H9 (cell line): ENCODE data around the gene LEFTY2. TPM values are rescaled to one million over a fixed set of nuclear protein-coding genes. Genes with fewer than 3 reads are reported as not detected.

Experiments used
- DNase-seq: peaks from one replicate; pipeline ENCODE4 v3.0.0-alpha.2; 2017
- H2AFZ ChIP-seq: one replicate; pipeline ENCODE4 v1.6.1; 2013; ENCODE audit warnings: mild to moderate bottlenecking, low read length, control low read depth, moderate library complexity
- H2AK5ac ChIP-seq: 2 replicates; pipeline ENCODE4 v1.6.1; 2013; ENCODE audit warnings: low read length, control low read depth, mixed read lengths; ENCODE audit not compliant: insufficient read length
- H2BK120ac ChIP-seq: one replicate; pipeline ENCODE4 v1.6.1; 2013; ENCODE audit warnings: low read depth, mild to moderate bottlenecking, low read length, control low read depth, inconsistent platforms; ENCODE audit not compliant: poor library complexity, severe bottlenecking
- H2BK12ac ChIP-seq: 2 replicates; pipeline ENCODE4 v1.6.1; 2013; ENCODE audit warnings: low read length, control low read depth, mixed read lengths, low read depth; ENCODE audit not compliant: insufficient read length
- H2BK15ac ChIP-seq: 2 replicates; pipeline ENCODE4 v1.6.1; 2013; ENCODE audit warnings: low read depth, low read length, control low read depth
- H2BK20ac ChIP-seq: one replicate; pipeline ENCODE4 v1.6.1; 2013; ENCODE audit warnings: low read depth, mild to moderate bottlenecking, low read length, control low read depth, inconsistent platforms; ENCODE audit not compliant: poor library complexity, severe bottlenecking
- H2BK5ac ChIP-seq: 2 replicates; pipeline ENCODE4 v1.6.1; 2013; ENCODE audit warnings: low read length, control low read depth, mixed read lengths; ENCODE audit not compliant: insufficient read length
- H3K14ac ChIP-seq: 2 replicates; pipeline ENCODE4 v1.6.1; 2013; ENCODE audit warnings: low read length, control low read depth; ENCODE audit not compliant: insufficient read depth
- H3K18ac ChIP-seq: 2 replicates; pipeline ENCODE4 v1.6.1; 2013; ENCODE audit warnings: low read depth, mild to moderate bottlenecking, mixed read lengths, low read length, control low read depth; ENCODE audit not compliant: insufficient read length
- H3K23ac ChIP-seq: 2 replicates; pipeline ENCODE4 v1.6.1; 2013; ENCODE audit warnings: low read length, control low read depth, mixed read lengths, low read depth; ENCODE audit not compliant: insufficient read length
- H3K23me2 ChIP-seq: 2 replicates; pipeline ENCODE4 v1.6.1; 2013; ENCODE audit warnings: low read depth, mild to moderate bottlenecking, mixed read lengths, low read length, control low read depth; ENCODE audit not compliant: insufficient read length, poor library complexity, severe bottlenecking
- H3K27ac ChIP-seq: 2 replicates; pipeline ENCODE4 v1.5.1; 2013; ENCODE audit warnings: low read length, control low read depth, mixed read lengths, low read depth; ENCODE audit not compliant: insufficient read length
- H3K27me3 ChIP-seq: 2 replicates; pipeline ENCODE4 v1.6.1; 2013; ENCODE audit warnings: low read length, control low read depth, inconsistent platforms; ENCODE audit not compliant: insufficient read depth
- H3K4ac ChIP-seq: 2 replicates; pipeline ENCODE4 v1.6.1; 2013; ENCODE audit warnings: low read depth, mild to moderate bottlenecking, control low read depth, inconsistent platforms, low read length, moderate library complexity
- H3K4me1 ChIP-seq: 2 replicates; pipeline ENCODE4 v1.6.1; 2013; ENCODE audit warnings: low read length, control low read depth, inconsistent platforms; ENCODE audit not compliant: insufficient read depth
- H3K4me2 ChIP-seq: 2 replicates; pipeline ENCODE4 v1.6.1; 2013; ENCODE audit warnings: low read length, control low read depth, mixed read lengths; ENCODE audit not compliant: insufficient read length, insufficient read depth
- H3K56ac ChIP-seq: 2 replicates; pipeline ENCODE4 v1.6.1; 2013; ENCODE audit warnings: low read depth, mild to moderate bottlenecking, mixed read lengths, low read length, control low read depth; ENCODE audit not compliant: insufficient read length
- H3K79me1 ChIP-seq: 2 replicates; pipeline ENCODE4 v1.6.1; 2013; ENCODE audit warnings: low read depth, mild to moderate bottlenecking, moderate library complexity, low read length, control low read depth, inconsistent platforms; ENCODE audit not compliant: insufficient read depth, poor library complexity, severe bottlenecking
- H3K79me2 ChIP-seq: 2 replicates; pipeline ENCODE4 v1.6.1; 2013; ENCODE audit warnings: low read length, control low read depth, inconsistent platforms; ENCODE audit not compliant: insufficient read depth
- H3K9ac ChIP-seq: 2 replicates; pipeline ENCODE4 v1.6.1; 2013; ENCODE audit warnings: low read length, control low read depth, mixed read lengths; ENCODE audit not compliant: insufficient read length; ENCODE audit errors: extremely low read depth
- H3K9me3 ChIP-seq: one replicate; pipeline ENCODE4 v1.6.1; 2013; ENCODE audit warnings: low read depth, low read length, inconsistent platforms; ENCODE audit not compliant: control insufficient read depth
- H3T11ph ChIP-seq: one replicate; pipeline ENCODE4 v1.6.1; 2013; ENCODE audit warnings: mild to moderate bottlenecking, low read length, control low read depth, inconsistent platforms
- H4K20me1 ChIP-seq: one replicate; pipeline ENCODE4 v1.6.1; 2013; ENCODE audit not compliant: control insufficient read depth, insufficient read length, insufficient read depth
- H4K5ac ChIP-seq: 2 replicates; pipeline ENCODE4 v1.6.1; 2013; ENCODE audit warnings: low read depth, mild to moderate bottlenecking, mixed read lengths, low read length, control low read depth; ENCODE audit not compliant: insufficient read length
- H4K8ac ChIP-seq: replicated peaks from 2 replicates; pipeline ENCODE4 v1.6.1; 2013; ENCODE audit warnings: low read length, control low read depth, mixed read lengths, low read depth; ENCODE audit not compliant: insufficient read length
- H4K91ac ChIP-seq: 2 replicates; pipeline ENCODE4 v1.6.1; 2013; ENCODE audit warnings: low read depth, mild to moderate bottlenecking, moderate library complexity, mixed read lengths, low read length, control low read depth; ENCODE audit not compliant: insufficient read length
- H3K27ac Mint-ChIP-seq, 3 experiments: 2 replicates in 2 of 3; 3 replicates in 1 of 3; pipeline ENCODE4 v1.8.0; 2020 to 2021; ENCODE audit warnings: mixed read lengths in 3 of 3, mild to moderate bottlenecking in 1 of 3, moderate library complexity in 1 of 3
- H3K27me3 Mint-ChIP-seq: 2 replicates; pipeline ENCODE4 v1.8.0; 2021; ENCODE audit warnings: low read depth, mild to moderate bottlenecking, moderate library complexity, mixed read lengths
- H3K36me3 Mint-ChIP-seq, 3 experiments: 2 replicates in 2 of 3; 3 replicates in 1 of 3; pipeline ENCODE4 v1.8.0; 2020 to 2021; ENCODE audit warnings: low read depth in 3 of 3, mixed read lengths in 3 of 3; ENCODE audit not compliant: insufficient read depth in 1 of 3
- H3K4me1 Mint-ChIP-seq, 2 experiments: 2 replicates each; pipeline ENCODE4 v1.8.0; 2020; ENCODE audit warnings: mixed read lengths in 2 of 2
- H3K4me3 Mint-ChIP-seq, 2 experiments: 2 replicates in 1 of 2; 3 replicates in 1 of 2; pipeline ENCODE4 v1.8.0; 2020 to 2021; ENCODE audit warnings: mild to moderate bottlenecking in 2 of 2, mixed read lengths in 2 of 2, moderate library complexity in 1 of 2
- H3K9me3 Mint-ChIP-seq, 2 experiments: 2 replicates in 1 of 2; 3 replicates in 1 of 2; pipeline ENCODE4 v1.8.0; 2020; ENCODE audit warnings: mild to moderate bottlenecking in 2 of 2, mixed read lengths in 2 of 2, moderate library complexity in 1 of 2
- WGBS: extraction: QIAGEN DNeasy Blood & Tissue Kit; methylation state at CpG from one replicate; pipeline ENCODE4 v1.1.7; 2013; ENCODE audit warnings: missing lambda C conversion rate, low lambda C conversion rate, mixed read lengths; ENCODE audit not compliant: insufficient read length; ENCODE audit errors: extremely low coverage; 5-methylcytosine and 5-hydroxymethylcytosine counted together
- total RNA-seq: library from RNA; stranded (reverse); gene quantifications from 2 replicates; pipeline ENCODE4 v1.2.1, GENCODE V29; 2021
- TF ChIP-seq, protein P1 (sequence below): fragments of 200-600 bp; sonication (generic); conservative IDR thresholded peaks from 3 replicates; pipeline ENCODE4 v1.8.0; 2021; ENCODE audit warnings: antibody characterized with exemption, mild to moderate bottlenecking

LEFTY2 gene
- total RNA-seq, 1 experiment from 2014 or later, result 16.3 TPM

DNA sequence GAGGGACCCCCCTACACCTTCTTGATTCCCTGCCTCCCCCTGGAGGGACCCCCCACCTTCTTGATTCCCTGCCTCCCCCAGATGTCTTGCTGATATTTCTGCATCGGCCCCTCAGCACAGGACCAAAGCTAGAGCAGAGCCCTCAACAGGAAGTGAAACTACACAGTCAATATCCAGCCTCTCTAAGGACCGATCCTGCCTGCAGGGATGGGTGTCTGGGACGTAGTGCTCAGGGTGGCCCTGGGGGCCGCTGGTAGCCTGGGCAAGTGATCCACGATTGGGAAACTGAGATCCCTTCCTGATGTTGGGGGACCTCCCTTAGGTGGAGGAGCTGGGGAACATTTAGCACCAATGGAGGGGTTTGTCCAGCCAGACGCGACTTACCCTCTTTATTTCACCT lies 3.9 kb upstream of the LEFTY2 start:
- H3K4me1 ChIP-seq, result peaks cover 28% of the 10 kb centered on the region; the same call in 1 of the 2 replicates
- no peaks in the 10 kb centered on the region; the same call in 1 of the 2 replicates for H3K27me3 ChIP-seq
- peak overlapping the region; percentile 32 for H4K91ac ChIP-seq
- H4K20me1 ChIP-seq, result no peaks in the 10 kb centered on the region
- no peak overlapping the region for H3K18ac ChIP-seq
- no peaks in the 10 kb centered on the region; a peak in 2 of 5 replicates for H3K9me3 Mint-ChIP-seq
- no peak overlapping the region for H2AK5ac ChIP-seq
- no peaks in the 10 kb centered on the region for H3K79me2 ChIP-seq
- H2BK5ac ChIP-seq, result no peak overlapping the region
- no peak overlapping the region for H3K56ac ChIP-seq
- H3K4me2 ChIP-seq, result no peak overlapping the region
- H2BK15ac ChIP-seq, result no peak overlapping the region
- H3K9me3 ChIP-seq, result no peaks in the 10 kb centered on the region
- H3K79me1 ChIP-seq, result no peaks in the 10 kb centered on the region
- H3K9ac ChIP-seq, result no peak overlapping the region
- peak overlapping the region; percentile 19 for H3K27ac ChIP-seq
- no peak overlapping the region for H2AFZ ChIP-seq
- TF ChIP-seq, protein P1, sequence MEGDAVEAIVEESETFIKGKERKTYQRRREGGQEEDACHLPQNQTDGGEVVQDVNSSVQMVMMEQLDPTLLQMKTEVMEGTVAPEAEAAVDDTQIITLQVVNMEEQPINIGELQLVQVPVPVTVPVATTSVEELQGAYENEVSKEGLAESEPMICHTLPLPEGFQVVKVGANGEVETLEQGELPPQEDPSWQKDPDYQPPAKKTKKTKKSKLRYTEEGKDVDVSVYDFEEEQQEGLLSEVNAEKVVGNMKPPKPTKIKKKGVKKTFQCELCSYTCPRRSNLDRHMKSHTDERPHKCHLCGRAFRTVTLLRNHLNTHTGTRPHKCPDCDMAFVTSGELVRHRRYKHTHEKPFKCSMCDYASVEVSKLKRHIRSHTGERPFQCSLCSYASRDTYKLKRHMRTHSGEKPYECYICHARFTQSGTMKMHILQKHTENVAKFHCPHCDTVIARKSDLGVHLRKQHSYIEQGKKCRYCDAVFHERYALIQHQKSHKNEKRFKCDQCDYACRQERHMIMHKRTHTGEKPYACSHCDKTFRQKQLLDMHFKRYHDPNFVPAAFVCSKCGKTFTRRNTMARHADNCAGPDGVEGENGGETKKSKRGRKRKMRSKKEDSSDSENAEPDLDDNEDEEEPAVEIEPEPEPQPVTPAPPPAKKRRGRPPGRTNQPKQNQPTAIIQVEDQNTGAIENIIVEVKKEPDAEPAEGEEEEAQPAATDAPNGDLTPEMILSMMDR, result no peak
- H3K27me3 Mint-ChIP-seq, result peaks cover 10% of the 10 kb centered on the region
- H2BK12ac ChIP-seq, result no peak overlapping the region
- no peak overlapping the region for H4K8ac ChIP-seq
- H3K23me2 ChIP-seq, result no peaks in the 10 kb centered on the region
- H4K5ac ChIP-seq, result no peak overlapping the region
- no peak overlapping the region for H2BK20ac ChIP-seq
- peak overlapping the region; percentile 50; the same call in 1 of the 2 replicates for H3K14ac ChIP-seq
- no CpG with 5 or more reads among the region's 7 CpGs for WGBS
- no peak overlapping the region for H3K4ac ChIP-seq
- no peak overlapping the region for H3K23ac ChIP-seq
- DNase-seq, result no peak
- peak overlapping the region in 2 of 3 experiments; percentile 96 to 97; a peak in 5 of 7 replicates for H3K27ac Mint-ChIP-seq
- H3K4me1 Mint-ChIP-seq, result peaks cover 60 to 68% of the 10 kb centered on the region in 2 experiments
- H3T11ph ChIP-seq, result no peak overlapping the region
- H3K36me3 Mint-ChIP-seq, result no peaks in the 10 kb centered on the region
- H3K4me3 Mint-ChIP-seq, result peak overlapping the region in 1 of 2 experiments; percentile 63; a peak in 1 of 5 replicates
- H2BK120ac ChIP-seq, result no peak overlapping the region
